Left lung (tissue), 10 donors: Measurements from ENCODE around the gene PEX26. TPM values are rescaled to one million over a fixed set of nuclear protein-coding genes. Genes with fewer than 3 reads are reported as not detected.
A peak's percentile ranks its signal among the peaks of the same experiment; 100 is the strongest.

Experiments
- ATAC-seq: fragments of 200-7000 bp; cut with Tn5 transposase; one replicate; pipeline ENCODE4 v1.9.1; 2020; ENCODE audit warnings: moderate library complexity
- DNase-seq, 4 donors: peaks; one replicate each; pipeline ENCODE4 v3.0.0-alpha.2; 2013 to 2020
- H3K27ac ChIP-seq, 2 donors: fragments of 200-600 bp; sonication (generic) in 1 of 2; one replicate each; pipeline versions ENCODE4 v1.5.0 to v1.8.0; 2020 to 2021
- H3K27me3 ChIP-seq, 2 donors: fragments of 200-600 bp; sonication (generic) in 1 of 2; one replicate each; pipeline versions ENCODE4 v1.5.0 to v1.8.0; 2020 to 2021
- H3K36me3 ChIP-seq, 2 donors: fragments of 200-600 bp; sonication (generic) in 1 of 2; one replicate each; pipeline versions ENCODE4 v1.5.0 to v1.8.0; 2020 to 2021
- H3K4me1 ChIP-seq, 2 donors: fragments of 200-600 bp; one replicate each; pipeline ENCODE4 v1.8.0; 2021
- H3K4me3 ChIP-seq, 2 donors: fragments of 200-600 bp; sonication (generic) in 1 of 2; one replicate each; pipeline versions ENCODE4 v1.5.0 to v1.8.0; 2020 to 2021; ENCODE audit warnings: mild to moderate bottlenecking in 1 of 2
- H3K9me3 ChIP-seq, 2 donors: fragments of 200-600 bp; sonication (generic) in 1 of 2; one replicate each; pipeline versions ENCODE4 v1.5.0 to v1.8.0; 2020 to 2021
- intact Hi-C, 2 donors: fragments of 100-400 bp; cut with DNase I; formaldehyde crosslinking; loops; one replicate each; pipeline versions ENCODE4 v1.11.2 to v1.14.2; 2022
- polyA plus RNA-seq, 6 donors: library from polyadenylated mRNA; unstranded; fragments of 120-200 nt; gene quantifications; one replicate each; pipeline ENCODE4 v1.2.1, GENCODE V29; 2013; ENCODE audit not compliant: insufficient read length in 6 of 6
- total RNA-seq, 2 donors: library from RNA; stranded (reverse); fragmentation: NEBNext Ultra II Directional; extraction: Animal tissue kit (Norgen Biotek cat#: 25700); gene quantifications; one replicate each; pipeline ENCODE4 v1.2.1, GENCODE V29; 2021
- TF ChIP-seq, protein P1 (sequence below), 2 donors: fragments of 200-600 bp; sonication (generic) in 1 of 2; IDR thresholded peaks; one replicate each; pipeline versions ENCODE4 v1.5.0 to v1.8.0; 2021; ENCODE audit warnings: antibody characterized with exemption in 2 of 2
- donor health status: DM: no; HTN: yes; CAD: no.
- donor health status: DM: no; HTN: no; CAD: no.

The PEX26 gene
- total and polyA plus RNA-seq, 8 donors, result 21.8 to 39.4 (median 26.8) TPM

DNA sequence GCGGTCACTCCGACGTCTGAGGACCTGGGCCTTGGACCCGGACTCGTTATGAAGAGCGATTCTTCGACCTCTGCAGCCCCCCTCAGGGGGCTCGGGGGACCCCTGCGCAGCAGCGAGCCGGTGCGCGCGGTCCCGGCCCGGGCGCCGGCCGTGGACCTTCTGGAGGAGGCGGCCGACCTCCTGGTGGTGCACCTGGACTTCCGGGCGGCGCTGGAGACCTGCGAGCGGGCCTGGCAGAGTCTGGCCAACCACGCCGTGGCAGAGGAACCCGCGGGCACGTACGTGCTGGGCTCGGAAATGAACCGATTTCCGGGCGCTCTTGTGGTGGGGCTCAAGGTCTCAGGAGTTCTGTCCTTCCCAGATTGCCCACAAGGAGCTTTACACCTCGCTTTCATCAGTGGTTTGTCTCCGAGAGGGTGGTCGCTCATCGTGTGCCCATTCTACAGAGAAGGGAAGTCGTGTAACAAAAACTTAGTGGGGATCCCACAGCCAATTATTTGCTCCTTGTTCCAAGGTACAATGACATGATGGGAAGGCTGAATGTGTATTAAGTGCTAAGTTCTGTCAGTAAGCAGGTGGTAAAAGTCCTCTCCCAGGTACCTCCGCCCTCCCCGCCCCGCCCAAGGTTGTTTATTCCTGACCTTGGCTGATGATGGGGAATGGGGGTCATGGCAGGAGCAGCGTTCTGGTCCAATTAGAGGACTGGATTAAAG, 695 bp downstream of the PEX26 start:
- no peaks in the 10 kb centered on the region for H3K27me3 ChIP-seq
- peak overlapping the region; percentile 79 to 81 for H3K27ac ChIP-seq
- peaks cover 0 to 41% of the 10 kb centered on the region in 2 donors for H3K36me3 ChIP-seq
- TF ChIP-seq, protein P1, sequence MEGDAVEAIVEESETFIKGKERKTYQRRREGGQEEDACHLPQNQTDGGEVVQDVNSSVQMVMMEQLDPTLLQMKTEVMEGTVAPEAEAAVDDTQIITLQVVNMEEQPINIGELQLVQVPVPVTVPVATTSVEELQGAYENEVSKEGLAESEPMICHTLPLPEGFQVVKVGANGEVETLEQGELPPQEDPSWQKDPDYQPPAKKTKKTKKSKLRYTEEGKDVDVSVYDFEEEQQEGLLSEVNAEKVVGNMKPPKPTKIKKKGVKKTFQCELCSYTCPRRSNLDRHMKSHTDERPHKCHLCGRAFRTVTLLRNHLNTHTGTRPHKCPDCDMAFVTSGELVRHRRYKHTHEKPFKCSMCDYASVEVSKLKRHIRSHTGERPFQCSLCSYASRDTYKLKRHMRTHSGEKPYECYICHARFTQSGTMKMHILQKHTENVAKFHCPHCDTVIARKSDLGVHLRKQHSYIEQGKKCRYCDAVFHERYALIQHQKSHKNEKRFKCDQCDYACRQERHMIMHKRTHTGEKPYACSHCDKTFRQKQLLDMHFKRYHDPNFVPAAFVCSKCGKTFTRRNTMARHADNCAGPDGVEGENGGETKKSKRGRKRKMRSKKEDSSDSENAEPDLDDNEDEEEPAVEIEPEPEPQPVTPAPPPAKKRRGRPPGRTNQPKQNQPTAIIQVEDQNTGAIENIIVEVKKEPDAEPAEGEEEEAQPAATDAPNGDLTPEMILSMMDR (IDR thresholded peaks at IDR 0.05), result no peak
- H3K4me1 ChIP-seq, result peaks cover 16 to 30% of the 10 kb centered on the region in 2 donors
- ATAC-seq (peak; percentile 54), DNase-seq (peak in 2 of 4 donors; percentile 18 to 86)
- H3K4me3 ChIP-seq, result peak overlapping the region; percentile 71 to 98
- intact Hi-C loops, result loop anchor here in 1 of 2 donors (5.0 to 10.0 kb wide), 2 partner anchors 54 to 246 kb away; partner anchors contain the start of gene MICAL3
- no peaks in the 10 kb centered on the region for H3K9me3 ChIP-seq

DNA sequence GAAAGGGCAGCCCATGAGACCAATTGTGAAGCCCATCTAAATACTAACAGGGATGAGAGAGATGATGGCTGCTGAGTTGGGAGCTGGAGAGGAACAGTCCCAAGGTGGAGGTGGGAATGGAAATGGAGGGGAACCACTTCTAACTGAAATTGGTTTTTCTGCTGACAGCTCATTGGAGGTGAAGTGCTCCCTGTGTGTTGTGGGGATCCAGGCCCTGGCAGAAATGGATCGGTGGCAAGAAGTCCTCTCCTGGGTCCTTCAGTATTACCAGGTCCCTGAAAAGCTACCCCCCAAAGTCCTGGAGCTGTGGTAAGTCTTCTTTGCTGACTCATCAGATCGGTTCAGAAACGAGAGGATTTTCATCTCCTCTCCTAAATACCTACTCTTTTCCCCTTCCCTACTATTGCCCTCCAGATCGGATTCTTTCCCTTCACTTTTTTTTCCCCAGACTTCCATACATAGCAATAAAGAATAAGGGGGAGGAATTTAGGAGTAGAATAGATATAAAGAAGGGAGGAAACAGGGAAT, 2.0 kb downstream of the PEX26 start:
- Histone ChIP-seq H3K4me1 (peaks cover 16 to 30% of the 10 kb centered on the region in 2 donors), H3K27me3 (no peaks in the 10 kb centered on the region)

DNA sequence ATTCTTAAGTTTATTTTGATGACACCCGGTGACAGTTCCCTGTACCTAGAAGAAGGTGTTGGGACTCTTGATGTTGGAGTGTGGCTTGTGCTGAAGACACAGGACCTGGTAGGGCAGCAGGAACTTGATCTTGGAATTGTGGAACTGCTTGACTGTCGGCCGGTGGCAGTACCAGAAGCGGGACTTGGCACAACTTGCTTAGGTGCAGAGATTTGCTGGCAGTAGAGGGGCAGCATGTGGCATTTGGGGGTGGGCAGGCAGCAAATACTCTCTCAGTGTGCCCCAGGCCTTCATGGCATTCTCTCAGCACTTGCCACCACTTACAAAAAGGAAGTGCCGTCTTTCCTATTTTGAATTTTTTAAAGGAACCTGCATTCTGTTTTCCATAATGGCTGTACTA, 3.6 kb downstream of the PEX26 start:
- TF ChIP-seq, protein P1 (IDR thresholded peaks at IDR 0.05), result no peak
- no peak overlapping the region for H3K27ac ChIP-seq
- H3K4me3 ChIP-seq, result no peak overlapping the region
- no peak for ATAC-seq
- peaks cover 0 to 70% of the 10 kb centered on the region in 2 donors for H3K36me3 ChIP-seq
- H3K4me1 ChIP-seq, result peaks cover 13 to 24% of the 10 kb centered on the region in 2 donors
- H3K9me3 ChIP-seq, result no peaks in the 10 kb centered on the region
- no peak for DNase-seq
- intact Hi-C loops, result no loop called here
- no peaks in the 10 kb centered on the region for H3K27me3 ChIP-seq

More for the DNA sequence above, 2.0 kb downstream of the PEX26 start:
- ATAC-seq (no peak), DNase-seq (no peak)
- Histone ChIP-seq H3K36me3 (peaks cover 0 to 53% of the 10 kb centered on the region in 2 donors), H3K4me3 (no peak overlapping the region), H3K9me3 (no peaks in the 10 kb centered on the region), H3K27ac (no peak overlapping the region)
- TF ChIP-seq, protein P1 (IDR thresholded peaks at IDR 0.05), result no peak
- intact Hi-C loops, result loop anchor here in 1 of 2 donors (5.0 to 10.0 kb wide), 2 partner anchors 55 to 247 kb away; partner anchors contain the start of gene MICAL3

DNA sequence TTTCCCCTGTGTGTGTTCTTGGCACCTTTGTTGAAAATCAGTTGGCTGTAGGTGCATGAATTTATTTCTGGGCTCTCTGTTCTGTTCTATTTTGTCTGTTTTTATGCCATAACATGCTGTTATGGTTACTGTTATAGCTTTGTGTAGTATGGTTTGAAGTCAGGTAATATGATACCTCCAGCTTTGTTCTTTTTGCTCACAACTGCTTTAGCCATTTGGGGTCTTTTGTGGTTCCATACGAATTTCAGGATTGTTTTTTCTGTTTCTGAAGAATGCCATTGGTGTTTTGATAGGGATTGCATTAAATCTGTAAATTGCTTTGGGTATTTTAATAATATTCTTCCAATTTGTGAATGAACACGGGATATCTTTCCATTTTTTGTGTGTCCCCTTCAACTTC, 4.7 kb downstream of the PEX26 start:
- intact Hi-C loops, result no loop called here
- DNase-seq (no peak), ATAC-seq (no peak)
- peaks cover 5 to 15% of the 10 kb centered on the region in 2 donors for H3K4me1 ChIP-seq
- no peaks in the 10 kb centered on the region for H3K27me3 ChIP-seq
- H3K36me3 ChIP-seq, result peaks cover 0 to 80% of the 10 kb centered on the region in 2 donors
- TF ChIP-seq, protein P1 (IDR thresholded peaks at IDR 0.05), result no peak
- H3K9me3 ChIP-seq, result no peaks in the 10 kb centered on the region
- H3K4me3 ChIP-seq, result no peak overlapping the region
- H3K27ac ChIP-seq, result no peak overlapping the region

DNA sequence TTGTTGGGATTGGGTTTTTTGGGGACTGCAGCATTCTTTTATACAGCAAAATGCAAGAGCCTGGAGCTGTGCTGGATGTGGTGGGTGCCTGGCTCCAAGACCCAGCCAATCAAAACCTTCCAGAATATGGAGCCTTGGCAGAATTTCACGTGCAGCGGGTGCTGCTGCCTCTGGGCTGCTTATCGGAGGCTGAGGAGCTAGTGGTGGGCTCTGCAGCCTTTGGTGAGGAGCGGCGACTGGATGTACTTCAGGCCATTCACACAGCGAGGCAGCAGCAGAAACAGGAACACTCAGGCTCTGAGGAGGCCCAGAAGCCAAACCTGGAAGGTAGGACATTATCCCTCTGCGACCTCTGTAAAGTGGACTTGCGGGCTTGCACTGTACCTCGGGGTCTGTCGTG, 5.6 kb downstream of the PEX26 start:
- no peaks in the 10 kb centered on the region for H3K27me3 ChIP-seq
- no peak overlapping the region for H3K4me3 ChIP-seq
- DNase-seq, result no peak
- intact Hi-C loops, result no loop called here
- TF ChIP-seq, protein P1 (IDR thresholded peaks at IDR 0.05), result no peak
- no peak for ATAC-seq
- peaks cover 5 to 13% of the 10 kb centered on the region in 2 donors for H3K4me1 ChIP-seq
- no peaks in the 10 kb centered on the region for H3K9me3 ChIP-seq
- H3K27ac ChIP-seq, result no peak overlapping the region
- peaks cover 4 to 90% of the 10 kb centered on the region in 2 donors for H3K36me3 ChIP-seq
